NCI-H1092 treated with DMSO at 0.1 percent for 48 hours (cell line): Measurements from ENCODE around the gene GAS7.
"Not testable (repeated sequence)": the region's sequence is repeated elsewhere in the genome, so short reads cannot be mapped to it uniquely, and the experiment has no call there.

Experiments
- DNase-seq: peaks from one replicate; lab custom pipeline; 2025; lab: John Stamatoyannopoulos, UW

GAS7 gene

GRCh38 chr17:10109146-10109545, 89.3 kb downstream of the GAS7 start:
- DNase-seq: no peak

- DNase-seq: no peak
Measured at GRCh38 chr17:10107316-10108165, 90.9 kb downstream of the GAS7 start.

GRCh38 chr17:10106067-10106466, 92.3 kb downstream of the GAS7 start:
- DNase-seq: no peak

- DNase-seq: no peak
Measured at GRCh38 chr17:10105513-10106001, 92.8 kb downstream of the GAS7 start.

- no peak for DNase-seq
Measured at GRCh38 chr17:10103712-10104111, 94.7 kb downstream of the GAS7 start.

GRCh38 chr17:10102817-10103216, 95.6 kb downstream of the GAS7 start:
- DNase-seq: no peak

GRCh38 chr17:10099051-10099571, 99.3 kb downstream of the GAS7 start:
- no peak for DNase-seq

GRCh38 chr17:10096596-10096995, 101.8 kb downstream of the GAS7 start:
- DNase-seq: no peak

GRCh38 chr17:10095295-10095694, 103.1 kb downstream of the GAS7 start:
- not testable (repeated sequence) for DNase-seq

GRCh38 chr17:10094797-10095196, 103.6 kb downstream of the GAS7 start:
- DNase-seq: no peak

GRCh38 chr17:10092595-10092994, 105.8 kb downstream of the GAS7 start:
- no peak for DNase-seq

GRCh38 chr17:10091046-10091445, 107.4 kb downstream of the GAS7 start:
- no peak for DNase-seq

GRCh38 chr17:10089196-10089804, 109.1 kb downstream of the GAS7 start:
- DNase-seq: no peak

GRCh38 chr17:10088444-10088843, 110.0 kb downstream of the GAS7 start:
- no peak for DNase-seq

- DNase-seq: no peak
Measured at GRCh38 chr17:10087355-10087754, 111.1 kb downstream of the GAS7 start.

GRCh38 chr17:10083864-10084263, 114.5 kb downstream of the GAS7 start:
- DNase-seq: no peak

- no peak for DNase-seq
Measured at GRCh38 chr17:10082795-10083194, 115.6 kb downstream of the GAS7 start.

- no peak for DNase-seq
Measured at GRCh38 chr17:10081571-10082169, 116.7 kb downstream of the GAS7 start.

GRCh38 chr17:10077561-10078299, 120.7 kb downstream of the GAS7 start:
- DNase-seq: no peak

- DNase-seq: no peak
Measured at GRCh38 chr17:10075919-10076318, 122.5 kb downstream of the GAS7 start.

- no peak for DNase-seq
Measured at GRCh38 chr17:10073941-10074340, 124.5 kb downstream of the GAS7 start.
